ENCODE data around the gene SDHAF3.

Gene SDHAF3

GRCh38 chr7:97219237-97219636, 101.7 kb downstream of the SDHAF3 start:
- no peak for DNase-seq
- no peak for TF ChIP-seq GATA1 (IDR thresholded peaks at IDR 0.05; ENCODE audit: low read depth, low read length)
- TF ChIP-seq POLR2A (IDR thresholded peaks at IDR 0.05; ENCODE audit: low read length): no peak

GRCh38 chr7:97224316-97224715, 106.8 kb downstream of the SDHAF3 start:
- no peak for TF ChIP-seq GATA1 (IDR thresholded peaks at IDR 0.05; ENCODE audit: low read depth, low read length)
- TF ChIP-seq POLR2A (IDR thresholded peaks at IDR 0.05; ENCODE audit: low read length): no peak
- no peak for DNase-seq

GRCh38 chr7:97226541-97226940, 109.0 kb downstream of the SDHAF3 start:
- no peak for TF ChIP-seq GATA1 (IDR thresholded peaks at IDR 0.05; ENCODE audit: low read depth, low read length)
- no peak for TF ChIP-seq POLR2A (IDR thresholded peaks at IDR 0.05; ENCODE audit: low read length)
- DNase-seq: no peak
